Measurements from ENCODE around the gene NECAB2. TPM values are rescaled to one million over a fixed set of nuclear protein-coding genes. Genes with fewer than 3 reads are reported as not detected.

The NECAB2 gene
- polyA plus RNA-seq, 1 donor (not counting 4 experiments of a cell fraction or from before 2014, with no cell fraction given), result not detected

DNA sequence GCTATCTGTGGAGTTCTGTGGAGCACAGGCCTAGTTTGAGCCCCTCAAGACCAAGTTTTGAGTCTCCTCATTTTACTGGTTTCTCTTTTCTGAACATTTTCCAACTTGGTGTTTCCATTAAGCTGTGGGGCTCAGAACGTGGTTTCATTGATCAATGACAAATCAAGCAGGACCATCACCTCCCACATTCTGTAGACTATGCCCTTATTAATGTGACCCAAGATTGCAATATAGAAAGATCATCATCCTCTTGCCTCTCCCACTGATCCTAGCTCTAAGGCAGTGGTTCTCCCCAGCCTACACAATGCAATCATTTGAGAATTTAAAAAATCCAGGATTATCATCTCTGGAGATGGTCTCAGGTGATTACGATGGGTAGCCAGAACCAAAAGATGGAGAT, 30.8 kb upstream of the NECAB2 start:
- Histone ChIP-seq H3K27me3 (ENCODE audit: control insufficient read depth, extremely low read depth, insufficient read depth, low read length) (peaks cover 24% of the 10 kb centered on the region), H3K4me1 (ENCODE audit: control insufficient read depth, extremely low read depth, insufficient read depth, low read length) (no peaks in the 10 kb centered on the region), H2AFZ (ENCODE audit: control insufficient read depth, low read length) (no peak overlapping the region), H3K9me3 (ENCODE audit: control insufficient read depth, low read depth, low read length) (no peaks in the 10 kb centered on the region), H3K79me2 (ENCODE audit: control insufficient read depth, insufficient read depth, low read length) (no peaks in the 10 kb centered on the region), H3K27ac (ENCODE audit: control insufficient read depth, insufficient read depth, low read length) (no peak overlapping the region), H3K9me1 (ENCODE audit: control insufficient read depth, extremely low read depth, insufficient read depth, low read length) (no peaks in the 10 kb centered on the region), H4K20me1 (ENCODE audit: control insufficient read depth, extremely low read depth, insufficient read depth, low read length) (no peaks in the 10 kb centered on the region), H3K4me2 (ENCODE audit: control insufficient read depth, extremely low read depth, insufficient read depth, low read depth, low read length) (no peak overlapping the region), H3K36me3 (ENCODE audit: control insufficient read depth in 2 of 2, extremely low read depth in 1 of 2, insufficient read depth in 2 of 2, low read length in 2 of 2) (no peaks in the 10 kb centered on the region), H3K4me3 (ENCODE audit: control insufficient read depth in 2 of 3, extremely low read depth in 1 of 3, insufficient read depth in 2 of 3, low read depth in 1 of 3, low read length in 3 of 3) (no peak overlapping the region), H3K9ac (ENCODE audit: control insufficient read depth, extremely low read depth, insufficient read depth, low read length) (no peak overlapping the region)
- dilution Hi-C loops (cut with MboI; ENCODE audit: extremely low pct_ligation_motif_present, low sequenced_read_pairs), result no loop called here
- TF ChIP-seq, protein P1, sequence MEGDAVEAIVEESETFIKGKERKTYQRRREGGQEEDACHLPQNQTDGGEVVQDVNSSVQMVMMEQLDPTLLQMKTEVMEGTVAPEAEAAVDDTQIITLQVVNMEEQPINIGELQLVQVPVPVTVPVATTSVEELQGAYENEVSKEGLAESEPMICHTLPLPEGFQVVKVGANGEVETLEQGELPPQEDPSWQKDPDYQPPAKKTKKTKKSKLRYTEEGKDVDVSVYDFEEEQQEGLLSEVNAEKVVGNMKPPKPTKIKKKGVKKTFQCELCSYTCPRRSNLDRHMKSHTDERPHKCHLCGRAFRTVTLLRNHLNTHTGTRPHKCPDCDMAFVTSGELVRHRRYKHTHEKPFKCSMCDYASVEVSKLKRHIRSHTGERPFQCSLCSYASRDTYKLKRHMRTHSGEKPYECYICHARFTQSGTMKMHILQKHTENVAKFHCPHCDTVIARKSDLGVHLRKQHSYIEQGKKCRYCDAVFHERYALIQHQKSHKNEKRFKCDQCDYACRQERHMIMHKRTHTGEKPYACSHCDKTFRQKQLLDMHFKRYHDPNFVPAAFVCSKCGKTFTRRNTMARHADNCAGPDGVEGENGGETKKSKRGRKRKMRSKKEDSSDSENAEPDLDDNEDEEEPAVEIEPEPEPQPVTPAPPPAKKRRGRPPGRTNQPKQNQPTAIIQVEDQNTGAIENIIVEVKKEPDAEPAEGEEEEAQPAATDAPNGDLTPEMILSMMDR (optimal IDR thresholded peaks at IDR 0.05 in 1 of 3, IDR thresholded peaks at IDR 0.05 in 1 of 3, conservative IDR thresholded peaks at IDR 0.05 in 1 of 3; ENCODE audit: extremely low read depth in 1 of 3, insufficient read depth in 2 of 3, low read length in 3 of 3), result no peak
- no peak for TF ChIP-seq EZH2 (IDR thresholded peaks at IDR 0.05; ENCODE audit: low read length)
- DNase-seq (ENCODE audit: low read depth, low spot score) (no peak), FAIRE-seq (no peak)

DNA sequence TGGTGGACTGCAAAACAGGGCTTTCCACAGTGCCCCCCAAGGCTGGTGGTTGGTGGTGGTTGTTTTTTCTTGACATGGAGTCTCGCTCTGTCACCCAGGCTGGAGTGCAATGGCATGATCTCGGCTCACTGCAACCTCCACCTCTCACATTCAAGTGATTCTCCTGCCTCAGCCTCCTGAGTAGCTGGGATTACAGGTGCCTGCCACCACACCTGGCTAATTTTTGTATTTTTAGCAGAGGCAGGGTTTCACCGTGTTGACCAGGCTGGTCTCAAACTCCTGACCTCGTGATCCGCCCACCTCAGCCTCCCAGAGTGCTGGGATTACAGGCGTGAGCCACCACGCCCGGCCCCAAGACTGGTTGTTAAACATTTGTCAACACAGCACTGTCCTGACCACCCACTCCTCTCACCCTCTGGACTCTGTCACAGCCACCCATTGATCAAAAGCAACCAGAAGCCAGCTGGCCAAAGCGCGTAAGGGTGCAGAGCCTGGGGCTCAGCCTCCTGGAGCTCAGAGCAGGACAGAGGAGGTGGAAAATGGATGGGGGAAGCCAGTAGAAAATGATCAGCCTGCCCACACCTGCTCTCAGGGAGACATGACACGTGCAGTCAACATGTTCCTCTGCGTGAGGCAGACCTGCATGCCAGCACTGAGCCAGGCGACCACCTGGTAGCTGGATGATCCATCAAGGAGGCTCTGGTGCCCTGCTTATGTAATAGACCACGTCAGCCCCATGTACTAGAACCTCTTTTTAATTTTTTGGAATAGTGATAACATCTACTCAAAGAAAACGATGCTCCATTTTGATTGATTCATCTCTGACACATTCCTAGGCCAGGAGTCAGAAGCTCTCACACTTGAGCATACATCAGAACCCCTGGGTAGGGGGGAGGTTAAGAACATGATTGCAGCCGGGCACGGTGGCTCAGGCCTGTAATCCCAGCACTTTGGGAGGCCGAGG, 29.8 kb upstream of the NECAB2 start:
- no peaks in the 10 kb centered on the region for H3K9me1 ChIP-seq (ENCODE audit: control insufficient read depth, extremely low read depth, insufficient read depth, low read length)
- no peaks in the 10 kb centered on the region for H3K4me1 ChIP-seq (ENCODE audit: control insufficient read depth, extremely low read depth, insufficient read depth, low read length)
- FAIRE-seq (no peak), DNase-seq (ENCODE audit: low read depth, low spot score) (no peak)
- no peak overlapping the region for H3K4me2 ChIP-seq (ENCODE audit: control insufficient read depth, extremely low read depth, insufficient read depth, low read depth, low read length)
- no peaks in the 10 kb centered on the region for H4K20me1 ChIP-seq (ENCODE audit: control insufficient read depth, extremely low read depth, insufficient read depth, low read length)
- dilution Hi-C loops (cut with MboI; ENCODE audit: extremely low pct_ligation_motif_present, low sequenced_read_pairs), result no loop called here
- peaks cover 20% of the 10 kb centered on the region for H3K27me3 ChIP-seq (ENCODE audit: control insufficient read depth, extremely low read depth, insufficient read depth, low read length)
- no peaks in the 10 kb centered on the region for H3K79me2 ChIP-seq (ENCODE audit: control insufficient read depth, insufficient read depth, low read length)
- no peaks in the 10 kb centered on the region for H3K9me3 ChIP-seq (ENCODE audit: control insufficient read depth, low read depth, low read length)
- no peak overlapping the region for H2AFZ ChIP-seq (ENCODE audit: control insufficient read depth, low read length)
- H3K4me3 ChIP-seq (ENCODE audit: control insufficient read depth in 2 of 3, extremely low read depth in 1 of 3, insufficient read depth in 2 of 3, low read depth in 1 of 3, low read length in 3 of 3), result no peak overlapping the region
- no peak overlapping the region for H3K9ac ChIP-seq (ENCODE audit: control insufficient read depth, extremely low read depth, insufficient read depth, low read length)
- TF ChIP-seq, protein P1 (optimal IDR thresholded peaks at IDR 0.05 in 1 of 3, IDR thresholded peaks at IDR 0.05 in 1 of 3, conservative IDR thresholded peaks at IDR 0.05 in 1 of 3; ENCODE audit: extremely low read depth in 1 of 3, insufficient read depth in 2 of 3, low read length in 3 of 3), result no peak
- no peak for TF ChIP-seq EZH2 (IDR thresholded peaks at IDR 0.05; ENCODE audit: low read length)
- no peaks in the 10 kb centered on the region for H3K36me3 ChIP-seq (ENCODE audit: control insufficient read depth in 2 of 2, extremely low read depth in 1 of 2, insufficient read depth in 2 of 2, low read length in 2 of 2)
- H3K27ac ChIP-seq (ENCODE audit: control insufficient read depth, insufficient read depth, low read length), result no peak overlapping the region

Data from keratinocyte (primary cell).